Ascending aorta (tissue), 2 donors: ENCODE measurements around the gene SCN11A. TPM values are rescaled to one million over a fixed set of nuclear protein-coding genes. Genes with fewer than 3 reads are reported as not detected.

Experiments used
- DNase-seq, 2 donors: peaks; one replicate each; pipeline ENCODE4 v3.0.0-alpha.2; 2019; ENCODE audit warnings: low spot score in 2 of 2
- H3K27ac ChIP-seq, 2 donors: fragments of 200-600 bp; sonication (generic); one replicate each; pipeline ENCODE4 v1.5.1; 2016 to 2017; ENCODE audit warnings: mild to moderate bottlenecking in 1 of 2
- H3K27me3 ChIP-seq: fragments of 200-600 bp; sonication (generic); one replicate; pipeline ENCODE4 v1.5.1; 2017
- H3K36me3 ChIP-seq, 2 donors: fragments of 200-600 bp; sonication (generic); one replicate each; pipeline ENCODE4 v1.5.1; 2016
- H3K4me1 ChIP-seq, 2 donors: fragments of 200-600 bp; sonication (generic); one replicate each; pipeline ENCODE4 v1.5.1; 2016 to 2017; ENCODE audit warnings: mild to moderate bottlenecking in 1 of 2
- H3K4me3 ChIP-seq, 2 donors: fragments of 200-600 bp; sonication (generic); one replicate each; pipeline ENCODE4 v1.5.1; 2016 to 2017; ENCODE audit warnings: mild to moderate bottlenecking in 1 of 2
- H3K9me3 ChIP-seq, 2 donors: fragments of 200-600 bp; sonication (generic); one replicate each; pipeline ENCODE4 v1.5.1; 2016
- CTCF ChIP-seq, 3 experiments: fragments of 200-600 bp in 2 of 3; fragments of 450-650 bp in 1 of 3; sonication (generic) in 2 of 3; IDR thresholded peaks; one replicate each; pipeline ENCODE4 v1.5.1; 2016 to 2019; ENCODE audit warnings: antibody characterized with exemption in 3 of 3, mild to moderate bottlenecking in 1 of 3, moderate library complexity in 1 of 3
- intact Hi-C: fragments of 100-400 bp; cut with DNase I; formaldehyde crosslinking; loops from one replicate; pipeline ENCODE4 v1.15.1; 2023
- total RNA-seq: library from RNA; depleted of rRNA; stranded (reverse); fragments of >200 nt; gene quantifications from one replicate; pipeline ENCODE4 v1.1.0, GENCODE V29; 2016

SCN11A gene
- total RNA-seq, 1 donor from 2014 or later, result not detected

GRCh38 chr3:39019299-39019698 is 32.4 kb downstream of the SCN11A start:
- TF ChIP-seq CTCF (IDR thresholded peaks at IDR 0.05), result no peak
- no peak for DNase-seq
- no peak overlapping the region for H3K4me3 ChIP-seq
- no peaks in the 10 kb centered on the region for H3K4me1 ChIP-seq
- no peaks in the 10 kb centered on the region for H3K36me3 ChIP-seq
- no peaks in the 10 kb centered on the region for H3K9me3 ChIP-seq
- no peak overlapping the region for H3K27ac ChIP-seq
- no peaks in the 10 kb centered on the region for H3K27me3 ChIP-seq
- intact Hi-C loops, result no loop called here

DNA sequence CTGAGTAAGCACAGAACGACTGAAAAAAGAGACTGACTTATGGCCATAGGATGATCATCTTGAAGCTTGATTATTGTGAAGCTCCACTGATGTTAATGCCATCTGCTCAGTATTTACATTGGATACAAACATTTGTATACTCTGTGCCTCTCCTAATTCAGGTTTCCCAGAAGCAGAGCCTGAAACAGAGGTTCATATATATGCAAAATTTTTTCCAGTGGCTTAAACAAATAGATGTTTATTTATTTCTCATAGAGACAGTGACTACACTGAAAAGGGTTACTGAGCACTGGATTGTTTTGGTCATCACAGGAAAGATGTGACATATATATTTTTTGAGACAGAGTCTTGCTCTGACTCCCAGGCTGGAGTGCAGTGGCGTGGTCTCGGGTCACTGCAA is 36.3 kb downstream of the SCN11A start:
- H3K4me1 ChIP-seq, result no peaks in the 10 kb centered on the region
- intact Hi-C loops, result no loop called here
- no peak overlapping the region for H3K27ac ChIP-seq
- H3K27me3 ChIP-seq, result no peaks in the 10 kb centered on the region
- H3K36me3 ChIP-seq, result no peaks in the 10 kb centered on the region
- H3K9me3 ChIP-seq, result no peaks in the 10 kb centered on the region
- no peak for TF ChIP-seq CTCF (IDR thresholded peaks at IDR 0.05)
- DNase-seq, result no peak
- H3K4me3 ChIP-seq, result no peak overlapping the region

DNA sequence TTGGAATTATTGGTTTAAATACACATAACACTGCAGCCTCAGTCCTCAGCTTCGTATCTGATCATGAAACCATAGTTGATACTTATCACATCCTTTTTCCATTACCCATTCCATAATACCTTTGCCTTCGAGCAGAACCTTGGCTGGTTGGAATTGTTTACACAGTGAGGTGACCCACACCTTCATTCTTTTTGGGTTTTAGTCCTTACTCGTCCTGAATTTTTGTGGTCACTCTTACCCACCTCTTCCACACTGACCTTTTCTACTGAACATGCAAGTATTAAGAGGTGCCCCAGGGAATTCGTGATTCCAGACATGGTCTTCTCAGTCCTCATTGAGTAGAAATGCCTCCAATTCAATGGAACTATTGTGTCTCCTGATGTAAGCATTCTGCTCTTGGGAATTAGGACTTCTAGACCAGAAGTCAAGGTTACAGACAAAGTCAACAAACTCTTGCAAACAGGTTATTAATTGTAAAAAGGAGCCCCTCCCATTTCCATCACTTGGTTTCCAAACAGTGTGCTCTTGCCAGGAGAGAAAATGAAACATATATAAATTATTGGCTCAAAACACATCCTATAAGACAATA is 37.7 kb downstream of the SCN11A start:
- H3K4me1 ChIP-seq, result no peaks in the 10 kb centered on the region
- no peak for DNase-seq
- H3K9me3 ChIP-seq, result peaks cover 0 to 6% of the 10 kb centered on the region in 2 donors
- H3K36me3 ChIP-seq, result no peaks in the 10 kb centered on the region
- no peak overlapping the region for H3K4me3 ChIP-seq
- H3K27me3 ChIP-seq, result no peaks in the 10 kb centered on the region
- no peak overlapping the region for H3K27ac ChIP-seq
- intact Hi-C loops, result no loop called here
- no peak for TF ChIP-seq CTCF (IDR thresholded peaks at IDR 0.05)

DNA sequence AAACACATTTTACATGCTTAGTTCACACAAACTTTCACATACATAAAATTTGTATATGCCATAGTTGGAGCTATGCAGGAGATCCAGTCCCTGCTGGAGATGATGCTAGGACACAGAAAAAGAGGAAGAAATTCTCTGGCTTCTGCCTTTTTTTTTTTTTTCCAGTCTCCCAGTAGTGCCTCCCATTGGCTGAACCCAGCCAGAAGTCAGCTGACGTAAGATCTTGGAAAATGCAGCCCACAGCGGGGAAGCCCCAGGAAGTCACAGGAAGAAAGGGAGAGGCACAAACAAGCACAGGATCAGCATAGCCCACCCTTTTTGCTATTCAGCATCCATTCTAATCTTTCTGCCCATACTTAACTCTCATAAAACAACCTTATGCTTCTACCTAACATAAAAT is 38.5 kb downstream of the SCN11A start:
- Histone ChIP-seq H3K27me3 (no peaks in the 10 kb centered on the region), H3K4me1 (no peaks in the 10 kb centered on the region), H3K27ac (no peak overlapping the region), H3K36me3 (no peaks in the 10 kb centered on the region), H3K4me3 (no peak overlapping the region), H3K9me3 (peaks cover 0 to 6% of the 10 kb centered on the region in 2 donors)
- intact Hi-C loops, result no loop called here
- no peak for TF ChIP-seq CTCF (IDR thresholded peaks at IDR 0.05)
- DNase-seq, result no peak

- Histone ChIP-seq H3K4me1 (no peaks in the 10 kb centered on the region), H3K27me3 (no peaks in the 10 kb centered on the region), H3K27ac (no peak overlapping the region), H3K9me3 (peaks cover 0 to 6% of the 10 kb centered on the region in 2 donors), H3K4me3 (no peak overlapping the region), H3K36me3 (no peaks in the 10 kb centered on the region)
- intact Hi-C loops, result no loop called here
- DNase-seq, result no peak
- TF ChIP-seq CTCF (IDR thresholded peaks at IDR 0.05), result no peak
These were observed 40.5 kb downstream of the SCN11A start for GRCh38 chr3:39011191-39011736.
